Forelimb muscle (tissue), 1 donor: ENCODE results near the gene RNH1. TPM values are rescaled to one million over a fixed set of nuclear protein-coding genes. Genes with fewer than 3 reads are reported as not detected.

Source experiments
- DNase-seq: peaks from one replicate; pipeline ENCODE4 v3.0.0-alpha.2; 2013; ENCODE audit warnings: low read depth
- polyA plus RNA-seq: library from polyadenylated mRNA; unstranded; fragments of 120-200 nt; gene quantifications from one replicate; pipeline ENCODE4 v1.2.1, GENCODE V29; 2013; ENCODE audit not compliant: insufficient read length

The RNH1 gene
- polyA plus RNA-seq, 1 donor, result 85.0 TPM

DNA sequence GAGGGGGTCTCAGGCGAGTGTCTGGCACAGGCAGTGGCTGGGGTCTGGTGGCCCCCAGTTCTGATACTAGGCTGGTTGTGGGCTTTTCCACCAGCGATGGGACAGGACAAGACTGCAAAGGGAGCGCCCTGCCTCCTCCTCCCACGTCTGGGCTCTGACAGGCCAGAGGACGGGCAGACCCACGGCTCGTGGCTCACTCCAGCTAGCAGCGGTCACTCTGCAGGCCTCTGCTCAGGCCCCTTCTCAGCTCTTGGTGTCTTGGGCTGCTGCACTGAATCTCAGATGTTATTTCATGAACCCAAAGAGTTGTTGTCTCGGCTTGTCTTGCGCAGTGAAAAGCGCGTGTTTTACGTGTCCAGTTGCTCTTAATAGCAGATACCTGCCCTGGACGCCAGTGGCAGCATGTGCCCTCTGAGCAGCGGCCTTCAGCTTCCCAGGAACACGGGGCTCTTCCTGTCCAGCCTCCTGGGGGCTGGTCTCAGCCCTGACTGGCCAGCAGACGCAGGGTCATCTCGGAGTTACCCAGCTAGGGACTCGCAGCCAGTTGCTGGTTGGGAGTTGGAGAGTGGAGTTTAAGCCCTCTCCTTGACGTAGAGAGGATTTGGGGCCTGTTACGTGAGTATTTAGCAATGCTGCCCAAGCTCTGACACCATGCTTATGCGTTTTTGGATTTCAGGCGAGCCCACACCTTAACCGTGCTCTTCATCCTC lies 47.4 kb downstream of the RNH1 start:
- no peak for DNase-seq

DNA sequence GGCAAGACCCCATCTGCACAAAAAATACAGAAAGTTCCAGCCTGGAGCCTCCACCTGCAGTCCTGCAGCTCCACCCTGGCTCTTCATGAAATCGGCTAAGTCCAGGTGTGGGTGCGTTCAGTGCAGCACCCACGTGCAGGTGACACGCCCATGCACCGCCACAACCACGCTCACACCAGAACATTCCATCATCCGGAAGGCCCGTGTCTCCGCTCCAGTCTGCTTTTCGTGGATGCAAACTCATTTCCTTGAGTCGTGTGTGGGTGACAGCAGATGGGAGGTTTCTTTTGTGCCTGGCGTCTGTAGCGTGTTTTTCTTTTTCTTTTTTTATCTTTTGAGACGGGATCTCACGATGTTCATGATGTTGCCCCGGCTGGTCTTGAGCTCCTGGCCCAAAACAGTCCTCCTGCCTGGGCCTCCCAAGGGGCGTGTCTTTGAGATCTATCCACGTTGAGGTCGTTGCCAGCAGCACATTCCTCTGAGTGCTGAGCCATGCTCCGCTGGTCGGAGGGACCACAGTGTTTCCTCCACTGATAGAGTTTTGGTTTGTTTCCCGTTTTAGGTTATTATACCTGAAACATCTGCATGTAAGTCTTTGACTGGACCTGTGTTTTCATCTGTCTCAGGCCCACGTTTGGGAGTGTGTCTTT lies 49.8 kb downstream of the RNH1 start:
- no peak for DNase-seq

GRCh38 chr11:456533-456932 lies 50.5 kb downstream of the RNH1 start:
- no peak for DNase-seq

GRCh38 chr11:455566-456147 lies 51.4 kb downstream of the RNH1 start:
- DNase-seq, result no peak

DNA sequence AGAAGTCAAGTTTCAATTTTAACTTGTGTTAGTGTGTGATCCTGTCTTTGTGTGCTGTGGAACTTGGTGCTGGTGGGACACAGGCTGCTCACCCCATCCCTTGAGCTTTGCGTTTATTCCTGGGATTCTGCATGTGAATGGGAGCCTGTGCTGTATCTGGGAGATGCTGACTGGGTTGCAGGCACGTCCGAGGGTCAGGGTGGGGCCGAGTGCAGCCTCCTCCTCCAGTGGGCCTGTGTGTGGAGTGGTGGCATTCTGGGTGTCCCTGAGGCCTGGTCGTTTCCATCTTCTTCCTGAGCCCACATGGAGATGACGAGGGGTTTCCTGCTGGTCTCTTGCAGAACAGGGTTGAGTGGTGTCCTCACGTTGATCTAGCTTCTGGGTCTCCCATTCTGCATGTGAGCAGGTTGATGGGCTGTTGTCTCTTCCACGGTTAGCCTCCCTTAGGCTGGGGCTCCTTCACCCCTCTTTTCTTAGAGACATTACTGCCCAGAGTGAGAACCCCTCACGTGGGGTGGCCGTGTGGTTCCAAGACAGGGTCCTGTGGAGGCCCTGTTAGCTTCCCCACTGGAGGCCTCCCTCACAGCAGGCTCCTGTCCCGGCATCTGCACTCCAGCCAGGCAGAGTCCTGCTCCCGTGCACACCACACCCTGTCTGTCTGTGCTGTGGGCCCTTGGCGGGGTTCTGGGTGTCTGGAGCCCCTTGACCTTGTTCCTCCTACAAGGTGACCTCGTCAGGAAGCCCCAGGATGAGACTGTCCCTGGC lies 52.1 kb downstream of the RNH1 start:
- DNase-seq, result no peak

- DNase-seq, result no peak
Observed at GRCh38 chr11:454043-454442, 53.0 kb downstream of the RNH1 start.

DNA sequence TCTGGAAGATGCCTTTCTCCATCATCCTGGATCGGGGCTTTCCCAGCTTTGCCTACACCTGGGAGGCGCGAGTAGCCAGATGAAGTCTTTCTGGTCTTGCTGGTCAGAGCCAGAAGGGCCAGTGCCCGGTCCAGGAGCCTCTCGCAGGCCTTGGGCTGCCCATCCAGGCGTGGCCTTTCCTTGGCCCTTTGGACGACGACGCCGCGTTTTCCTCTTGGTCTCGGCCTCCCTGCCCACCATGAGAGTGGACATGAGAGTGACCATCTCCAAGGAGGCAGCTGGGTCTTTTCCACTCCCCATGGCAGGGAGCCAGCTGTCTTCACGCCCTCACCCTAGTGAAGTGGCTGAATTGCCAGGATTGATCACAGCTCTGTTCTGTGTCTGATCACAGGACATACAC lies 53.5 kb downstream of the RNH1 start:
- no peak for DNase-seq

- DNase-seq, result no peak
Observed at GRCh38 chr11:452916-453527, 54.0 kb downstream of the RNH1 start.

GRCh38 chr11:452203-452744 lies 54.8 kb downstream of the RNH1 start:
- DNase-seq, result no peak

- DNase-seq, result no peak
Observed at GRCh38 chr11:451738-452137, 55.3 kb downstream of the RNH1 start.

DNA sequence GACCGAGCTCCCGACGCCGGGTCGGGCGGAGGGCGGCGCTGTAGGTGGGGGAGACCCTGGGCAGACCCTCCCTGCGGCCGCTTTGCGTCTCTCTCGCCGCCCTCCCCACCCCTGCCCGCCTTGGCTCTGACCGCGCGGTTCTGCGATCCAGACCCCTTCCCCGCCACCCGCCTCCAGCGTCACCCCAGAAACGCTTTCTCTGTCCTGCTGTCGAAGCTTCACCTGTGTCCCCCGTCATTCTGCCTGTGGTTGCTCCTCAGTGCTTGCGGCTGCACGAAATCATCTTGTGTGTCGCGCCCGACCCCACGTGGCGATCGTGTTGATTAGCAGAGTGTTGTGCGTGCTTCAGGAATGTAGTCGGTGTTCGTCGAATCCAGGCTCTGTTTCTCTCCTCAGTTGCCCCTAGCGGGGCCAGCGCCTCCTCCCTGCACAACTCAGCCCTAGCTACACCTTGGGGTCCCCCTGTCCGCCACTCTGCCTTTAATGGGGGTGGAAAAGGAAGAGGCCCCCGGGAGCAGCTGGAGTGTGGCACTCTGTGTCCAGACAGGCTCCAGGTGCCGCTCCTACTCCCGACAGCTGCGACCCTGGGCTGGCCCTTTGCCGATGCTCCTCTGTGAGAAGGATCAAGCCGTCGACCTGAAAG lies 56.1 kb downstream of the RNH1 start:
- no peak for DNase-seq

DNA sequence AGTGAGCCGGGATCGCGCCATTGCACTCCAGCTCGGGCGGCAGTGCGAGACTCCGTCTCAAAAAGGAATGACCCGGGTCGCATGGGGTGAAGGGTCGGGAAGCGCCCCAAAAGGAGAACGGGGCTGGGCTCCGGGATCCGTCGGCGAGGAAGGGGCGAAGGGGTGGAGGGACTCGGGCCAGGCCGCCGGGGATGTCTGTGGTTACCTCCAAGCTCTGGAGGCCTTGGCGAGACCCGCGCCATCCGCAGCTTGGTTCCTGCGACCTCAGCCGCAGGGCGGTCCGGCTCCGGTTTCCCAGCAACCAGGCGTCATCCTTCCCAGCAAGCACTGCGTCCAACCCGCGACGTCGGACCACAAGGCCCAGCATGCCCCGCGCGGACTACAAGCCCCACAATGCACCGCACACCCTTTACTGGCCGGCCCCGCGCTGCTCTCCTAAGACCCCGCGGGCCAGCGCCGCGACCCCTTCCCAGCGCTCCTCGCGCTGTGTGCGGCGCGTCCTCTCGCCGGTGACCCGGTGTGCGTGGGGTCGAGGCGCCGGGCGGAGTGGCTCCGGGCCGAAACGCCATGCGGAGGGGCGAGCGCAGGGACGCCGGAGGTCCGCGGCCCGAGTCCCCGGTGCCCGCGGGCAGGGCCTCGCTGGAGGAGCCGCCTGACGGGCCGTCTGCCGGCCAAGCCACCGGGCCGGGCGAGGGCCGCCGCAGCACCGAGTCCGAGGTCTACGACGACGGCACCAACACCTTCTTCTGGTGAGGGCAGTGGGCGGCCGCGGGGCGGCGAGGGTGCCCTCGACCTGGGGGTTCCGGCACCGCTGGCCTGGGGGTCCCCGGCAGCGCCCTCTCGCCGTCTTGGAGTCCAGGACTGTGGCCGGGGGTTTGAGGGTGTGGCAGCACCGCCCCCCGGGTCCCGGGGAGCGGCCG lies 56.9 kb downstream of the RNH1 start, which contains the start of gene PTDSS2:
TSS of gene PTDSS2 (plus strand) at position 391 of the 920 bp plus-strand sequence. CDS start at position 568, 177 bp downstream.
- peak; percentile 89 for DNase-seq

- DNase-seq, result peak; percentile 58
Observed at GRCh38 chr11:447923-448731, 58.9 kb downstream of the RNH1 start.

- DNase-seq, result no peak
Observed at GRCh38 chr11:446891-447290, 60.2 kb downstream of the RNH1 start.

GRCh38 chr11:445765-446588 lies 61.1 kb downstream of the RNH1 start:
- no peak for DNase-seq
